Keratinocyte (primary cell): ENCODE measurements around the gene MADCAM1. TPM values are rescaled to one million over a fixed set of nuclear protein-coding genes. Genes with fewer than 3 reads are reported as not detected.

Experiments
- DNase-seq: peaks from one replicate; pipeline ENCODE4 v3.0.0-alpha.2; 2011; ENCODE audit warnings: low read depth, missing footprints, low spot score
- FAIRE-seq: peaks from 2 replicates; lab custom pipeline; 2011; peaks lifted over from hg19 to GRCh38; lab: Jason Lieb, UNC
- H2AFZ ChIP-seq: 2 replicates; pipeline ENCODE4 v1.6.0; 2012; ENCODE audit warnings: low read length, control low read depth, inconsistent platforms; ENCODE audit not compliant: control insufficient read depth
- H3K27ac ChIP-seq: 2 replicates; pipeline ENCODE4 v1.5.1; 2011; ENCODE audit warnings: low read length; ENCODE audit not compliant: control insufficient read depth, insufficient read depth
- H3K27me3 ChIP-seq: 3 replicates; pipeline ENCODE4 v1.6.0; 2011; ENCODE audit warnings: low read length; ENCODE audit not compliant: control insufficient read depth, insufficient read depth; ENCODE audit errors: extremely low read depth
- H3K36me3 ChIP-seq, 2 experiments: 2 replicates in 1 of 2; 3 replicates in 1 of 2; pipeline ENCODE4 v1.5.1; 2011; ENCODE audit warnings: low read length in 2 of 2, mild to moderate bottlenecking in 1 of 2; ENCODE audit not compliant: control insufficient read depth in 2 of 2, insufficient read depth in 2 of 2; ENCODE audit errors: extremely low read depth in 1 of 2
- H3K4me1 ChIP-seq: 3 replicates; pipeline ENCODE4 v1.5.1; 2011; ENCODE audit warnings: low read length; ENCODE audit not compliant: control insufficient read depth, insufficient read depth; ENCODE audit errors: extremely low read depth
- H3K4me2 ChIP-seq: 3 replicates; pipeline ENCODE4 v1.6.0; 2011; ENCODE audit warnings: low read depth, low read length; ENCODE audit not compliant: control insufficient read depth, insufficient read depth; ENCODE audit errors: extremely low read depth
- H3K4me3 ChIP-seq, 3 experiments: fragments of 200-600 bp in 1 of 3; sonication (generic) in 1 of 3; 2 replicates in 2 of 3; 3 replicates in 1 of 3; pipeline ENCODE4 v1.5.1; 2011 to 2016; ENCODE audit warnings: low read length in 3 of 3, mild to moderate bottlenecking in 3 of 3, control low read depth in 2 of 3, inconsistent platforms in 1 of 3, low read depth in 1 of 3, mixed read lengths in 1 of 3, mixed run types in 1 of 3, moderate library complexity in 1 of 3; ENCODE audit not compliant: control insufficient read depth in 2 of 3, insufficient read depth in 2 of 3; ENCODE audit errors: extremely low read depth in 1 of 3
- H3K79me2 ChIP-seq: 2 replicates; pipeline ENCODE4 v1.6.0; 2012; ENCODE audit warnings: low read length; ENCODE audit not compliant: control insufficient read depth, insufficient read depth
- H3K9ac ChIP-seq: 3 replicates; pipeline ENCODE4 v1.6.0; 2011; ENCODE audit warnings: low read length; ENCODE audit not compliant: control insufficient read depth, insufficient read depth; ENCODE audit errors: extremely low read depth
- H3K9me1 ChIP-seq: 3 replicates; pipeline ENCODE4 v1.6.0; 2011; ENCODE audit warnings: low read length; ENCODE audit not compliant: control insufficient read depth, insufficient read depth; ENCODE audit errors: extremely low read depth
- H3K9me3 ChIP-seq: 2 replicates; pipeline ENCODE4 v1.5.1; 2012; ENCODE audit warnings: low read depth, low read length; ENCODE audit not compliant: control insufficient read depth
- H4K20me1 ChIP-seq: 3 replicates; pipeline ENCODE4 v1.6.0; 2011; ENCODE audit warnings: low read length; ENCODE audit not compliant: control insufficient read depth, insufficient read depth; ENCODE audit errors: extremely low read depth
- EZH2 ChIP-seq: IDR thresholded peaks from one replicate; pipeline ENCODE4 v1.6.1; 2012; ENCODE audit warnings: inconsistent platforms, mild to moderate bottlenecking, low read length, moderate library complexity
- dilution Hi-C: fragments of 300-500 bp; cut with MboI; formaldehyde crosslinking; loops from one replicate; pipeline ENCODE4 v1.7.0; 2020; ENCODE audit warnings: low sequenced_read_pairs; ENCODE audit not compliant: extremely low pct_ligation_motif_present
- polyA plus RNA-seq, 5 experiments: library from polyadenylated mRNA; depleted of rRNA in 3 of 5; stranded (reverse) in 3 of 5; stranded (forward) in 1 of 5; unstranded in 1 of 5; fragments of >200 nt; gene quantifications; 1 replicate in 1 of 5; 2 replicates in 3 of 5; 3 replicates in 1 of 5; pipeline versions ENCODE4 v1.2.1 to v1.2.3, GENCODE V29; 2011 to 2012; ENCODE audit warnings: missing spikeins in 2 of 5, low read depth in 1 of 5, low replicate concordance in 1 of 5
- TF ChIP-seq, protein P1 (sequence below), 3 experiments: IDR thresholded peaks in 1 of 3; conservative IDR thresholded peaks in 1 of 3; optimal IDR thresholded peaks in 1 of 3; 2 replicates in 2 of 3; 3 replicates in 1 of 3; pipeline versions ENCODE3 to v1.5.1; 2011; ENCODE audit warnings: low read length in 3 of 3, mild to moderate bottlenecking in 3 of 3, moderate library complexity in 2 of 3, control low read depth in 1 of 3, inconsistent platforms in 1 of 3; ENCODE audit not compliant: insufficient read depth in 2 of 3; ENCODE audit errors: extremely low read depth in 1 of 3

MADCAM1 gene
- polyA plus RNA-seq, 1 donor (not counting 4 experiments of a cell fraction or from before 2014, with no cell fraction given) = 0.05 TPM

DNA sequence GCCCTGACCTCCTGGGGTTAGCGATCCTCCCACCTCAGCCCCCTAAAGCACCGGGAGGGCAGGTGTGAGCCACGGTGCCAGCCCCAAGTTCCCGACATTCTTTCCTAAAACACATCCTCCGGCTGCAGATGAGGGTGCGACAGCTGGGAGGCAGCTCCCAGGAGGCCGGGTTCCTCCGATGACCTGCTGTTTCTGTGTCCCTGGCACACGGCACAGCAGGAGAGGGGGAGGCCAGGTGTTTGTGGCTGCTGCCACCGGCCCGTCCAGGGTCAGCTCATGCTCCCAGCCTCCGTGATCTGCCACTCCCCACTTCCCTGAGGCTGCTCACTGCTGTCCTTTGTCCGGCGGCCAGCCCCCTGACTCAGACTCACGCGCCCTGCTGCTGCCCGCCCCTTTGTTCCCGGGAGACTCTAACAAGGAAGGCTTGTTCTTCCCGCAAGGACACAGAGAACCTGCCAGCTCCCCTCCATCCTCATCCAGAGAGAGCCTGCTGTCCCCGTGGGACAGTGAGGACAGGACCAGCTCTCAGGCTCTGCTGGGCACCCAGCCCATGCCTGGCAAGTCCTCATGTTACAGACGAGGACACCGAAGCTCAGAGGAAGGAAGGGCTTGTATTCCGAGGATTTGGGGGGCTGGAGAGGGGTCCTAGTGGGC, 10.6 kb upstream of the MADCAM1 start:
- H3K36me3 ChIP-seq = no peaks in the 10 kb centered on the region
- no peak overlapping the region for H3K9ac ChIP-seq
- no peaks in the 10 kb centered on the region for H3K9me1 ChIP-seq
- DNase-seq (no peak), FAIRE-seq (no peak)
- no peaks in the 10 kb centered on the region for H4K20me1 ChIP-seq
- peak; percentile 94 for TF ChIP-seq EZH2
- TF ChIP-seq, protein P1, sequence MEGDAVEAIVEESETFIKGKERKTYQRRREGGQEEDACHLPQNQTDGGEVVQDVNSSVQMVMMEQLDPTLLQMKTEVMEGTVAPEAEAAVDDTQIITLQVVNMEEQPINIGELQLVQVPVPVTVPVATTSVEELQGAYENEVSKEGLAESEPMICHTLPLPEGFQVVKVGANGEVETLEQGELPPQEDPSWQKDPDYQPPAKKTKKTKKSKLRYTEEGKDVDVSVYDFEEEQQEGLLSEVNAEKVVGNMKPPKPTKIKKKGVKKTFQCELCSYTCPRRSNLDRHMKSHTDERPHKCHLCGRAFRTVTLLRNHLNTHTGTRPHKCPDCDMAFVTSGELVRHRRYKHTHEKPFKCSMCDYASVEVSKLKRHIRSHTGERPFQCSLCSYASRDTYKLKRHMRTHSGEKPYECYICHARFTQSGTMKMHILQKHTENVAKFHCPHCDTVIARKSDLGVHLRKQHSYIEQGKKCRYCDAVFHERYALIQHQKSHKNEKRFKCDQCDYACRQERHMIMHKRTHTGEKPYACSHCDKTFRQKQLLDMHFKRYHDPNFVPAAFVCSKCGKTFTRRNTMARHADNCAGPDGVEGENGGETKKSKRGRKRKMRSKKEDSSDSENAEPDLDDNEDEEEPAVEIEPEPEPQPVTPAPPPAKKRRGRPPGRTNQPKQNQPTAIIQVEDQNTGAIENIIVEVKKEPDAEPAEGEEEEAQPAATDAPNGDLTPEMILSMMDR (optimal IDR thresholded peaks at IDR 0.05 in 1 of 3, IDR thresholded peaks at IDR 0.05 in 1 of 3, conservative IDR thresholded peaks at IDR 0.05 in 1 of 3; ENCODE audit: extremely low read depth in 1 of 3, insufficient read depth in 2 of 3, low read length in 3 of 3) = no peak
- H3K79me2 ChIP-seq = no peaks in the 10 kb centered on the region
- H3K4me3 ChIP-seq = no peak overlapping the region
- peaks cover 23% of the 10 kb centered on the region for H3K27me3 ChIP-seq
- no peak overlapping the region for H3K27ac ChIP-seq
- H2AFZ ChIP-seq = no peak overlapping the region
- no peaks in the 10 kb centered on the region for H3K4me1 ChIP-seq
- dilution Hi-C loops = no loop called here
- peaks cover 2% of the 10 kb centered on the region for H3K9me3 ChIP-seq
- no peak overlapping the region for H3K4me2 ChIP-seq

DNA sequence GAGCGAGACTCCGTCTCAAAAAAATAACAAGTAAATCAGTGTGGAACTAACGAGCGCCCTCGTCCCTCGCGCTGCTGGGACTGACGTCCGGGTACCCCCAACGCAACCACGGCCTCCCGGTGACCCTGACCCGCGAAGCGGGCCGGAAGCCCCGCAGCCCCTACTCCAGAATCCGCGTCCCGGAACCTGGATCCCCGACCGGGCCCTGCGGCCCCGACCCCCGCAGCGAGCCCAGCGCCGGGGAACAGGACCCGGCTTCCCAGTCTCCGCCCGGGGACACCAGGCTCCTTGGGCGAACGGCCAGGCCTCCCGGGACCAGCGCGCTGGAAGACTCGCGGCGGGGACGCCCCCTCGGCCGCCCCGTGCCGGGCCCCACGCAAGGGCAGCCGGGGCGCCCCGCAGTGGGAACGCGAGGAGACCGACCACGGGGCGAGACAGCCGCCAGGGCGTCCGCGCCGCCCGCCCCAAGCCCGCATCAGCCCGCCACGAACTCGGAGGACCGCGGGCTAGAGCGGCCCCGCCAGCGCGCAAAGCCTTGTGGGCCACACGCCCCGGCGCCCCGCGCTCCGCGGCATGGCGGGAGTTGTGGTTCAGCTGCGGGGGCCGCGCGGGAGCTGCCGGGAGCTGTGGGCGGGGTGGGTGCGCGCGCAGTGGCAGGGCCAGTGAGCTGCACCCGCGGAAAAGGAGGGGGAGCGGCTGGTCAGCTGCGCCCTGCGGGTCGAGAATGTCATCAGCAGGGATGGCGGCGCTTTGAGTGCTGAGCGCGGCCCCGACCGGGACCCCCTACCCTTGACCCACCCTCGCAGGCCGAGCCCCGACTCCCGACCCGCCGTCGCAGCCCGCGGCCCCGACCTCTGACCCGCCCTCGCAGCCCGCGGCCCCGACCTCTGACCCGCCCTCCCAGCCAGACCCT, 7.5 kb upstream of the MADCAM1 start:
- H3K27ac ChIP-seq = peak overlapping the region; percentile 77
- dilution Hi-C loops = no loop called here
- FAIRE-seq = no peak

More for the DNA sequence above, 7.5 kb upstream of the MADCAM1 start:
- no peak for TF ChIP-seq EZH2
- TF ChIP-seq, protein P1 (optimal IDR thresholded peaks at IDR 0.05 in 1 of 3, IDR thresholded peaks at IDR 0.05 in 1 of 3, conservative IDR thresholded peaks at IDR 0.05 in 1 of 3; ENCODE audit: extremely low read depth in 1 of 3, insufficient read depth in 2 of 3, low read length in 3 of 3) = no peak
- Histone ChIP-seq H3K27me3 (peaks cover 23% of the 10 kb centered on the region), H3K9me3 (no peaks in the 10 kb centered on the region), H3K9ac (peak overlapping the region; percentile 80), H3K4me3 (peak overlapping the region; percentile 76 to 82 (median 77)), H3K4me1 (no peaks in the 10 kb centered on the region), H4K20me1 (no peaks in the 10 kb centered on the region), H3K4me2 (peak overlapping the region; percentile 73), H2AFZ (peak overlapping the region; percentile 66), H3K9me1 (no peaks in the 10 kb centered on the region), H3K79me2 (no peaks in the 10 kb centered on the region), H3K36me3 (no peaks in the 10 kb centered on the region)
- DNase-seq = no peak
